Raji (cell line): ENCODE results near the gene NPTX1.

ENCODE experiments used
- POLR2A ChIP-seq: IDR thresholded peaks from 2 replicates; pipeline ENCODE4 v1.6.1; 2011; ENCODE audit warnings: low read depth, low read length, control low read depth; ENCODE audit not compliant: insufficient read depth

The NPTX1 gene

GRCh38 chr17:80449194-80449929, 27.0 kb downstream of the NPTX1 start:
- TF ChIP-seq POLR2A, result no peak

GRCh38 chr17:80447790-80448189, 28.6 kb downstream of the NPTX1 start:
- TF ChIP-seq POLR2A, result no peak

DNA sequence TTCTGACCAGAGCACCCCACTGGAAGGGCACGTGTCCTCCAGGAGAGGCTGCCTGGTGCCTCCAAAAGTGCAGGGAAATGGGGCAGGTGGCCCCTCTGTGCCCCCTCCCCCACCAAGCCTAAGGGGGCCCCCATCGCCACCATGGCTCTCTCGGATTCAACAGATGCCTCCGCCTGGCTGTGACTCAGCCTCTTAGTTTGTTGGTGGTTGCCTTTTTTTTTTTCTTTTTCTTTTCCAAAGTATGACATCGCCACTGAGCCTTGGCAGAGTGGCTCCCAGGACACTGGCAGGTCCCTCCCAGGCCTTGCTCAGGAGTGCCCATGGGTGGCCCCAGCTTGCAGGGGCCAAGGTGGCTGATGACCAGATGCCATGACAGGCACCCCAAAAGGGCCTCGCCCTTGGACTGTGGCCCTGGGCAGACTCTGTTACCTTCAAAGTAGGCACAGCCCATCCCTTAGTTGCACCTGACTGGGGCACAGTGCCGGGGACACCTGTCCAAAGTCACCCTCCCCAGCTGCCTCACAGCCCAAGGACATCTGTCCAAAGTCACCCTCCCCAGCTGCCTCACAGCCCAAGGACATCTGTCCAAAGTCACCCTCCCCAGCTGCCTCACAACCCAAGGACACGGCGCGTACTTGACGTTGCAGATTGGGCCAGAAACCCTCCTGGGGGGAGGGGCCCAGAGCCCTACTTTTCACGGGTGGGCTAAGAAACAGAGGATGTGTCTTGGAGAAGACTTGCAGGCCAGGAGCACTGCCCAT, 29.6 kb downstream of the NPTX1 start:
- no peak for TF ChIP-seq POLR2A

DNA sequence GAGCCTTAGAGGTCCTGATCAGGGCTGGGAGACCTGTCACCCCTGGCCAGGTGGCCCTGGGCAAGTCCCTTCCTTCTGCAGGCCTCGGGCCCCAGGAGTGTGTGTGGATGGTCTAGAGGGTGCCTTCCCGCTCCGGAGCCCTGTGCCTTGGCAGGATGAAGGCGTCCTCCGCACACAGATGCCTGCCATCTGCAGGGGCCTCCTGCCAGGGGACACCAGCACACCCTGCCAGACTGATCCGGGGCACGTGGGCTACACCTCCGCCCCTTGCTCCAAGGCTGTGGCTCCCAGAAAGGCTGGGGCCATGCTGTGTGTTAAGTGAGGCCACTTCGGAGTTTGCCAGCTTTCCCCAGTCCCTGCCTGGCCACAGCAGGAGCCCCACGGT, 30.7 kb downstream of the NPTX1 start:
- no peak for TF ChIP-seq POLR2A

DNA sequence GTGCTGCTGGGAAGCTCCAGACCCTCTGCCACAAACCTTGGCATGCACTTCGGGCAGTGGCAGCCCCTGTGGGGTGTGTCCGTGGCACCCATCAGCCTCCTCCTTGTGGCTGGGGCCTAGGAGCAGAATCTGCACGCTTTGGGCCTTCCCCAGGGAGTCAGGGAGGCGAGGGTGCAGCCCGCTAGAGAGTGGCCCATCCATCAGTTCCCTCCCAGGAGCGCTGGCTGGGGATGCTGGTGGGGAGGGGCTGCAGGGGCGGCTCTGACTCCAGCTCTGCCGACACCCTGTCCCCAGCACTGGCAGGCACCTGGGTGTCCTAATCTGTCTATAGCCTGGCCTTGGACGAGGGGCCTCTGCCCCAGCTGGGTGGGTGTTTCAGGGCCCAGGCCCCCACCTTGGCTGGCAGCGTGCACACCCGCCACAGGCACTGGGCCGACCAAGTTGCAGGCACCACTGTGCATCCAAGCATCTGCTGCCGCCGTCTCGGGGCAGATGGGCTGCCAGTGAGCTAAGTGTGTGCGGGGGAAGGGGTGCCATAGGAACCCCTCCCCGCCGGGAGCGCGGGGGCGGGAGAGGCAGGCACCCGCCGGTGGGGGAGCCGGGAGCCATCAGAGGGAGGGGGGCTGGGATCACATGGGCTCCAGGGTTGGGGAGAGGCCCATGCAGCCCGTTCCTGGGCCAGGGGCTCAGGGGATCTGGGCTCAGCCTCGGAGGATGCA, 31.2 kb downstream of the NPTX1 start:
- TF ChIP-seq POLR2A, result no peak

GRCh38 chr17:80444644-80444979, 31.8 kb downstream of the NPTX1 start:
- no peak for TF ChIP-seq POLR2A

GRCh38 chr17:80443916-80444643, 32.3 kb downstream of the NPTX1 start:
- no peak for TF ChIP-seq POLR2A

DNA sequence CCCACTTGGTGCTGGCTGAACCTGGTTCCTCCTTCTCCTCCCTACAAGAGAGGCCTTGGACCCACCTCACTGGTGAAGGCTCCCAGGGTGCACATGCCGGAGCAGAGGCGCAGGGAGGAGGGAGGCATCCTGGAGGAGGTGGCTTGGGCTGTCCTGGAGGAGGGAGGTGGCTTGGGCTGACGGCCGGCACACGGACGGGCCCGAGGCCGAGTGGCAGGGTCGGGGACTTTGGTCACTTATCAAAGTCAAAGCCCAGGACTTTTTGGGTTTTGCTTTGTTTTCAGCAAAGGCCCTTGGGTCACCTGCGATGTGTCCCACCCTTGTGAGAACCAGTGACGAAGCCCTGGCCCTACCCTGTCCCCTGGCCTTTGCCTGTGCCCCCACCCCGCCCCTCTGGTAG, 32.9 kb downstream of the NPTX1 start:
- no peak for TF ChIP-seq POLR2A

DNA sequence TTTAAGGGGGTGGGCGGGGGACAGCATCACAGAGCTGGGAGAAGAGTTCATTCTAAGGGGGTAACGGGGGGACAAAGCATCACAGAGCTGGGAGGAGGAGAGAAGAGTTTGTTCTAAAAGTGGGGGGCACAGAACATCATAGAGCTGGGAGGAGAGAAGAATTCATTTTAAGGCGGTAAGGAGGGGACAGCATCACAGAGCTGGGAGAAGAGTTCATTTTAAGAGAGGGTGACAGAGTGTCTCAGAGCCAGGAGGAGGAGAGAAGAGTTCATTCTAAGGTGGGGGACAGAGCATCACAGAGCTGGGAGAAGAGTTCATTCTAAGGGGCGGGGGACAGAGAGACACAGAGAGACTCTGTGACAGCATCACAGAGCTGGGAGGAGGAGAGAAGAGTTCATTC, 33.6 kb downstream of the NPTX1 start:
- TF ChIP-seq POLR2A, result no peak

GRCh38 chr17:80442323-80442659, 34.1 kb downstream of the NPTX1 start:
- TF ChIP-seq POLR2A, result no peak

- TF ChIP-seq POLR2A, result no peak
These were observed 34.6 kb downstream of the NPTX1 start for GRCh38 chr17:80441598-80442322.

- no peak for TF ChIP-seq POLR2A
These were observed 35.3 kb downstream of the NPTX1 start for GRCh38 chr17:80441133-80441578.

DNA sequence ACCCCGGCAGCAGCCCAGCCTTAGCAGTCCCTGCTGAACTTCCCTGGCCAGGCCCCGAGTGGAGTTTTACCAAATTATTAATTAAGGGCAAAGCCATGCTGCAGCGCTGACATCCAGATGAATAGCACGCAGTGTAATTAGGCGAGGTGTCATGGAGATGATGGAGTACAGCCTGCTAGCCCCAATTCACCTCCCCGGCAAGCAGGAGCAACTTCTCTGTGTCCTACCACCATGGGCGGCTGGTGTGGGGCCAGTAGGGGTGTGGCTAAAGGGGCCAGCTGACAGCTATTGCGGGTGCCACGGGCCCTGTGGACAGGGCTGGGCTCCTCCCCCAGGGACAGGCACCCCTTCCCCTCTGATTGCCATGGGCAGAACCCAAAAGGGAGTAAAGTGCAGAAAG, 36.9 kb downstream of the NPTX1 start:
- TF ChIP-seq POLR2A, result no peak

DNA sequence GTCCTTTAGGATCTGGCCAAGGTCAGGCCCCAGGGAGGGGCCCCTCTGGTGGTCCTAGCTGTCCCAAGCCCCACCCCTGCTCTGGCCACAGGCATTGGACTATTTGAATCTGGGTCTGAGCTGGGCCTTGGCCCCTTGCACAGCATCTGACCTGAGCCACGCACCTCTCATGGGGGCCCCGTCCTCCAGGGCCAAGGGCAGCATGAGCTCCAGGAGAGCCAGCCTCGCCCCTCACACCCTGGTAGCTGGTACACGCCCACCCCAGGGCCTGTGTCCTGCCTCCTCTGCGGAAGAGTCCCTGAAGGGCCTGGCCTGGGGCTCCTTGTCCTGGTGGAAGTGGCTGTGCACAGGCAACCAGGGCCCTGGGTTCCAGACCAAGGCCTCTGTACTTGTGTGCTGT, 37.6 kb downstream of the NPTX1 start:
- no peak for TF ChIP-seq POLR2A

GRCh38 chr17:80437532-80437931, 38.9 kb downstream of the NPTX1 start:
- no peak for TF ChIP-seq POLR2A
